Esophagus squamous epithelium (tissue), 5 donors: ENCODE measurements around the gene SLC10A7. TPM values are rescaled to one million over a fixed set of nuclear protein-coding genes. Genes with fewer than 3 reads are reported as not detected.

ENCODE experiments used
- DNase-seq: peaks from one replicate; lab custom pipeline; 2025; lab: John Stamatoyannopoulos, UW
- H3K27ac ChIP-seq, 4 donors: fragments of 200-600 bp; sonication (generic); one replicate each; pipeline ENCODE4 v1.5.1; 2016 to 2019; ENCODE audit warnings: mild to moderate bottlenecking in 1 of 4
- H3K27me3 ChIP-seq, 4 donors: fragments of 200-600 bp; sonication (generic); 1 replicate in 3 of 4; 2 replicates in 1 of 4; pipeline versions ENCODE4 v1.5.1 to v1.6.0; 2017 to 2021; ENCODE audit warnings: antibody characterized with exemption in 1 of 4
- H3K36me3 ChIP-seq, 3 donors: fragments of 200-600 bp; sonication (generic); one replicate each; pipeline ENCODE4 v1.5.1; 2016 to 2019
- H3K4me1 ChIP-seq, 3 donors: fragments of 200-600 bp; sonication (generic); one replicate each; pipeline ENCODE4 v1.5.1; 2017 to 2019
- H3K4me3 ChIP-seq, 4 donors: fragments of 200-600 bp; sonication (generic); 1 replicate in 3 of 4; 2 replicates in 1 of 4; pipeline ENCODE4 v1.5.1; 2016 to 2019; ENCODE audit warnings: mild to moderate bottlenecking in 2 of 4, moderate library complexity in 1 of 4
- H3K9me3 ChIP-seq, 3 donors: fragments of 200-600 bp; sonication (generic); one replicate each; pipeline ENCODE4 v1.5.1; 2016 to 2019
- POLR2A ChIP-seq, 4 donors: fragments of 450-650 bp; IDR thresholded peaks; one replicate each; pipeline ENCODE4 v1.6.1; 2017; ENCODE audit warnings: antibody characterized with exemption in 4 of 4, mild to moderate bottlenecking in 4 of 4, moderate library complexity in 3 of 4
- WGBS, 2 donors: methylation state at CpG; one replicate each; pipeline ENCODE4 v1.1.5; 2018; 5-methylcytosine and 5-hydroxymethylcytosine counted together
- intact Hi-C: fragments of 100-400 bp; cut with DNase I; formaldehyde crosslinking; loops from one replicate; pipeline ENCODE4 v1.15.0; 2022
- small RNA-seq, 4 donors: library from RNA; depleted of rRNA; stranded (forward); fragments of <200 nt; gene quantifications; one replicate each; pipeline ENCODE3, GENCODE V24; 2016
- total RNA-seq, 4 donors: library from RNA; depleted of rRNA; stranded (reverse); fragments of >200 nt; gene quantifications; one replicate each; pipeline ENCODE4 v1.1.0, GENCODE V29; 2016
- TF ChIP-seq, protein P1 (sequence below), 6 experiments: fragments of 450-650 bp in 4 of 6; fragments of 200-600 bp in 2 of 6; sonication (generic) in 2 of 6; IDR thresholded peaks; one replicate each; pipeline ENCODE4 v1.5.1; 2016 to 2019; ENCODE audit warnings: antibody characterized with exemption in 6 of 6, mild to moderate bottlenecking in 4 of 6, moderate library complexity in 4 of 6
- donor health status: DM: yes; HTN: yes; CAD: no.

The SLC10A7 gene
- total RNA-seq, 4 donors from 2014 or later: 9.7 to 23.5 (median 13.5) TPM

GRCh38 chr4:146214238-146214637 lies 307.5 kb downstream of the SLC10A7 start, which contains the start of gene REELD1:
Gene REELD1, plus strand, starts transcription at chr4:146214538. Its CDS starts 2,415 bp downstream, at chr4:146216953.
- Histone ChIP-seq H3K27me3 (no peaks in the 10 kb centered on the region), H3K4me1 (no peaks in the 10 kb centered on the region), H3K9me3 (no peaks in the 10 kb centered on the region), H3K4me3 (no peak within 1 kb of the TSS), H3K27ac (no peak within 1 kb of the TSS), H3K36me3 (no peaks in the 10 kb centered on the region)
- intact Hi-C loops: no loop called here
- WGBS, 2 donors: 77 to 97% methylated on average over 3 to 5 of the region's 5 CpGs
- TF ChIP-seq, protein P1, sequence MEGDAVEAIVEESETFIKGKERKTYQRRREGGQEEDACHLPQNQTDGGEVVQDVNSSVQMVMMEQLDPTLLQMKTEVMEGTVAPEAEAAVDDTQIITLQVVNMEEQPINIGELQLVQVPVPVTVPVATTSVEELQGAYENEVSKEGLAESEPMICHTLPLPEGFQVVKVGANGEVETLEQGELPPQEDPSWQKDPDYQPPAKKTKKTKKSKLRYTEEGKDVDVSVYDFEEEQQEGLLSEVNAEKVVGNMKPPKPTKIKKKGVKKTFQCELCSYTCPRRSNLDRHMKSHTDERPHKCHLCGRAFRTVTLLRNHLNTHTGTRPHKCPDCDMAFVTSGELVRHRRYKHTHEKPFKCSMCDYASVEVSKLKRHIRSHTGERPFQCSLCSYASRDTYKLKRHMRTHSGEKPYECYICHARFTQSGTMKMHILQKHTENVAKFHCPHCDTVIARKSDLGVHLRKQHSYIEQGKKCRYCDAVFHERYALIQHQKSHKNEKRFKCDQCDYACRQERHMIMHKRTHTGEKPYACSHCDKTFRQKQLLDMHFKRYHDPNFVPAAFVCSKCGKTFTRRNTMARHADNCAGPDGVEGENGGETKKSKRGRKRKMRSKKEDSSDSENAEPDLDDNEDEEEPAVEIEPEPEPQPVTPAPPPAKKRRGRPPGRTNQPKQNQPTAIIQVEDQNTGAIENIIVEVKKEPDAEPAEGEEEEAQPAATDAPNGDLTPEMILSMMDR (IDR thresholded peaks at IDR 0.05): no peak
- TF ChIP-seq POLR2A (IDR thresholded peaks at IDR 0.05): no peak
- no peak for DNase-seq

- intact Hi-C loops: no loop called here
- Histone ChIP-seq H3K9me3 (no peaks in the 10 kb centered on the region), H3K4me1 (no peaks in the 10 kb centered on the region), H3K27me3 (no peaks in the 10 kb centered on the region), H3K36me3 (no peaks in the 10 kb centered on the region), H3K27ac (no peak overlapping the region), H3K4me3 (no peak overlapping the region)
- TF ChIP-seq POLR2A (IDR thresholded peaks at IDR 0.05): no peak
- TF ChIP-seq, protein P1 (IDR thresholded peaks at IDR 0.05): no peak
- DNase-seq: no peak
- WGBS, 2 donors: 89% methylated on average over 9 of the region's 9 CpGs
These were observed 309.0 kb downstream of the SLC10A7 start for GRCh38 chr4:146212781-146213180.

GRCh38 chr4:146211440-146211839 lies 310.3 kb downstream of the SLC10A7 start:
- DNase-seq: no peak
- H3K27ac ChIP-seq: no peak overlapping the region
- H3K9me3 ChIP-seq: no peaks in the 10 kb centered on the region
- no peaks in the 10 kb centered on the region for H3K27me3 ChIP-seq
- no peaks in the 10 kb centered on the region for H3K36me3 ChIP-seq
- H3K4me1 ChIP-seq: no peaks in the 10 kb centered on the region
- TF ChIP-seq POLR2A (IDR thresholded peaks at IDR 0.05): no peak
- TF ChIP-seq, protein P1 (IDR thresholded peaks at IDR 0.05): no peak
- H3K4me3 ChIP-seq: no peak overlapping the region
- intact Hi-C loops: no loop called here
- WGBS, 2 donors: 67 to 73% methylated on average over 7 of the region's 7 CpGs

DNA sequence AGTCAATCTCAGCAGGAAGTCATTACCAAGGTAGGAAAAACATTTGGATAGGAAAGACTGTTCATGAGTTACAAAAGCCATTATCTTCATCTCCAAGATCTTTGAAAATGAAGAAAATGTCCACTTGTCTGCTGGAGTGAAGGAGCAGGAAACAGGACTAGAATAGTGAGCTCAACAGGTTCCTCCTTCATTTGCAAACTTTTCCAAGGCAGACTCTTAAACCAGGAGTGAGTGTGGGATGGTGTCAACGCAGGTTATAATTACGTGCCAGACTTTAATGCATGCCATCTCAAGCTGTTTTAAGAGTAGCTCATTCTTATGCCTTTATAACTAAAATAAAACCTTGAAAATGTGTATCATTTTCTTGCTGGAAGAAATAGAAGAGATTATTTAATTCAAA lies 310.9 kb downstream of the SLC10A7 start:
- Histone ChIP-seq H3K36me3 (no peaks in the 10 kb centered on the region), H3K9me3 (no peaks in the 10 kb centered on the region), H3K27ac (no peak overlapping the region), H3K4me3 (no peak overlapping the region), H3K4me1 (no peaks in the 10 kb centered on the region), H3K27me3 (no peaks in the 10 kb centered on the region)
- 66 to 85% methylated on average over 2 of the region's 2 CpGs for WGBS, 2 donors
- no peak for DNase-seq
- TF ChIP-seq, protein P1 (IDR thresholded peaks at IDR 0.05): no peak
- TF ChIP-seq POLR2A (IDR thresholded peaks at IDR 0.05): no peak
- intact Hi-C loops: no loop called here

GRCh38 chr4:146207410-146207809 lies 314.3 kb downstream of the SLC10A7 start:
- no peak overlapping the region for H3K4me3 ChIP-seq
- no peak for TF ChIP-seq POLR2A (IDR thresholded peaks at IDR 0.05)
- TF ChIP-seq, protein P1 (IDR thresholded peaks at IDR 0.05): no peak
- no peaks in the 10 kb centered on the region for H3K36me3 ChIP-seq
- DNase-seq: no peak
- WGBS, 2 donors: 47 to 63% methylated on average over 4 to 5 of the region's 5 CpGs
- no peaks in the 10 kb centered on the region for H3K4me1 ChIP-seq
- intact Hi-C loops: no loop called here
- H3K27ac ChIP-seq: no peak overlapping the region
- no peaks in the 10 kb centered on the region for H3K9me3 ChIP-seq
- no peaks in the 10 kb centered on the region for H3K27me3 ChIP-seq

Small RNAs within 50 kb of the gene (small RNA-seq; reads per million reads assigned to genes)
- gene MIR7849: 0 reads per million in 4 donors

Other genes starting within 250 kb of the SLC10A7 start
- not detected for gene POU4F2, start 117.0 kb upstream of the SLC10A7 start, total RNA-seq